Neural cell (in vitro differentiated cells): ENCODE data around the gene TRMU. TPM values are rescaled to one million over a fixed set of nuclear protein-coding genes. Genes with fewer than 3 reads are reported as not detected.

Experiments
- H2AFZ ChIP-seq: fragments of 200-600, 300-800 bp; sonication (generic), shearing (Covaris generic); 2 replicates; pipeline ENCODE4 v1.6.0; 2014; ENCODE audit warnings: low read depth, mild to moderate bottlenecking, antibody characterized with exemption, low read length, moderate library complexity
- H3F3A ChIP-seq: fragments of 200-600 bp; shearing (Covaris generic); 2 replicates; pipeline ENCODE4 v1.6.1; 2016; ENCODE audit warnings: mild to moderate bottlenecking, moderate library complexity, mixed read lengths, antibody characterized with exemption, low read length; ENCODE audit not compliant: insufficient read depth, poor library complexity, severe bottlenecking
- H3K27ac ChIP-seq: fragments of 200-600, 300-800 bp; sonication (generic), shearing (Covaris generic); 2 replicates; pipeline ENCODE4 v1.5.1; 2014; ENCODE audit warnings: mild to moderate bottlenecking, low read length, moderate library complexity
- H3K27me3 ChIP-seq: fragments of 300-800, 200-600 bp; sonication (generic), shearing (Covaris generic); 2 replicates; pipeline ENCODE4 v1.6.0; 2014; ENCODE audit warnings: mild to moderate bottlenecking, low read depth, low read length, moderate library complexity; ENCODE audit not compliant: insufficient read depth
- H3K36me3 ChIP-seq: fragments of 300-800, 200-600 bp; sonication (generic), shearing (Covaris generic); 2 replicates; pipeline ENCODE4 v1.5.1; 2014; ENCODE audit warnings: mild to moderate bottlenecking, antibody characterized with exemption, low read length, moderate library complexity; ENCODE audit not compliant: insufficient read depth
- H3K4me2 ChIP-seq: fragments of 300-800, 200-600 bp; sonication (generic), shearing (Covaris generic); 2 replicates; pipeline ENCODE4 v1.6.0; 2014; ENCODE audit warnings: mild to moderate bottlenecking, low read length
- H3K4me3 ChIP-seq: fragments of 300-800, 200-600 bp; sonication (generic), shearing (Covaris generic); 2 replicates; pipeline ENCODE4 v1.5.1; 2014; ENCODE audit warnings: mild to moderate bottlenecking, low read length, moderate library complexity
- H3K79me2 ChIP-seq: fragments of 200-600 bp; shearing (Covaris generic); replicated peaks from 2 replicates; pipeline ENCODE4 v1.6.0; 2014; ENCODE audit warnings: mild to moderate bottlenecking, low read length, moderate library complexity; ENCODE audit not compliant: insufficient read depth
- H3K9ac ChIP-seq: fragments of 300-800, 200-600 bp; sonication (generic), shearing (Covaris generic); 2 replicates; pipeline ENCODE4 v1.6.1; 2016; ENCODE audit warnings: mild to moderate bottlenecking, low read length, mixed read lengths
- H3K9me2 ChIP-seq: fragments of 200-600 bp; shearing (Covaris generic); 2 replicates; pipeline ENCODE4 v1.6.1; 2016; ENCODE audit warnings: mild to moderate bottlenecking, low read length, mixed read lengths; ENCODE audit not compliant: insufficient read depth
- H3K9me3 ChIP-seq: fragments of 200-600, 300-800 bp; sonication (generic), shearing (Covaris generic); 2 replicates; pipeline ENCODE4 v1.6.1; 2016; ENCODE audit warnings: mild to moderate bottlenecking, mixed run types, low read length, moderate library complexity, mixed read lengths
- H4K20me1 ChIP-seq: fragments of 200-600 bp; shearing (Covaris generic); 2 replicates; pipeline ENCODE4 v1.6.1; 2016; ENCODE audit warnings: mild to moderate bottlenecking, mixed run types; ENCODE audit not compliant: insufficient read depth
- EP300 ChIP-seq: fragments of 450-650 bp; conservative IDR thresholded peaks from 2 replicates; pipeline ENCODE4 v1.6.1; 2014; ENCODE audit warnings: antibody characterized with exemption, mild to moderate bottlenecking, moderate library complexity; ENCODE audit not compliant: poor library complexity, severe bottlenecking
- EZH2 ChIP-seq: fragments of 200-600, 300-800 bp; shearing (Covaris generic), sonication (generic); IDR thresholded peaks from 2 replicates; pipeline ENCODE4 v1.6.1; 2014; ENCODE audit warnings: antibody characterized with exemption, low read length, borderline replicate concordance, mild to moderate bottlenecking; ENCODE audit not compliant: insufficient read depth, poor library complexity, severe bottlenecking
- MXI1 ChIP-seq: fragments of 450-650 bp; conservative IDR thresholded peaks from 2 replicates; pipeline ENCODE4 v1.6.1; 2014; ENCODE audit warnings: antibody characterized with exemption, mild to moderate bottlenecking; ENCODE audit not compliant: poor library complexity, severe bottlenecking
- POLR2AphosphoS5 ChIP-seq: IDR thresholded peaks from 2 replicates; pipeline ENCODE4 v1.6.1; 2012
- RAD21 ChIP-seq: fragments of 450-650 bp; conservative IDR thresholded peaks from 2 replicates; pipeline ENCODE4 v1.6.1; 2014; ENCODE audit warnings: antibody characterized with exemption, mild to moderate bottlenecking, moderate library complexity
- SMC3 ChIP-seq: fragments of 450-650 bp; conservative IDR thresholded peaks from 2 replicates; pipeline ENCODE4 v1.6.1; 2014; ENCODE audit warnings: antibody characterized with exemption, mild to moderate bottlenecking, moderate library complexity; ENCODE audit not compliant: poor library complexity
- TAF1 ChIP-seq: IDR thresholded peaks from 2 replicates; pipeline ENCODE4 v1.6.1; 2012; ENCODE audit warnings: low read depth
- polyA plus RNA-seq: library from polyadenylated mRNA; depleted of rRNA; stranded (reverse); fragments of >200 nt; gene quantifications from 2 replicates; pipeline ENCODE4 v1.2.3, GENCODE V29; 2014
- TF ChIP-seq, protein P1 (sequence below): IDR thresholded peaks from 2 replicates; pipeline ENCODE4 v1.6.1; 2012; ENCODE audit warnings: borderline replicate concordance
- TF ChIP-seq, protein P2 (sequence below): fragments of 450-650 bp; IDR thresholded peaks from 2 replicates; pipeline ENCODE4 v1.5.1; 2014; ENCODE audit warnings: antibody characterized with exemption, mild to moderate bottlenecking, moderate library complexity; ENCODE audit not compliant: poor library complexity, severe bottlenecking

Gene TRMU
- polyA plus RNA-seq, 1 donor from 2014 or later = 72.9 TPM

DNA sequence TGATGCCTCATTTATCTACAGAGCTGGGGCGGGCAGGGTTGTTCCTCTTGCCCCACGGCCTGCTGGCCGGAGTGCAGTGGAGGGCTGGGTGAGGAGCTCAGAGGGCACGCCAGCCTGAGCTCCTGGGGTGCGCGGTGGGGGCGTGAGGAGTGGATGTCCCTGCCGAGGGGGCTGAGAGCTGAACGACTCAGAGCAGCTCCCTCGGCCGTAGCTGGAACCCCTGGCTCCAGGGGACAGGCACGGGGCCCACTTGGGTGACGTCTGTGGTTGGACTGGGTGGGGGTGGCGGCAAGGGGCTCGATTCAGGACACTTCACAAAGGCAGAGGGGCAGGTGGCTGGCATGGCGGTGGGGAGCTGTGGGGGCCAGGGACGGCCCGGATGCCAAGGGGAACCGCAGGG, 62.4 kb downstream of the TRMU start:
- TF ChIP-seq MXI1 = no peak
- no peak for TF ChIP-seq TAF1
- no peak for TF ChIP-seq SMC3
- no peak overlapping the region for H3K27ac ChIP-seq
- no peak overlapping the region for H2AFZ ChIP-seq
- no peaks in the 10 kb centered on the region for H4K20me1 ChIP-seq
- H3K4me2 ChIP-seq = no peak overlapping the region
- no peaks in the 10 kb centered on the region for H3K79me2 ChIP-seq
- H3K27me3 ChIP-seq = no peaks in the 10 kb centered on the region
- H3K9ac ChIP-seq = no peak overlapping the region
- no peak overlapping the region for H3K4me3 ChIP-seq
- no peaks in the 10 kb centered on the region for H3F3A ChIP-seq
- H3K36me3 ChIP-seq = no peaks in the 10 kb centered on the region
- no peaks in the 10 kb centered on the region for H3K9me3 ChIP-seq
- no peaks in the 10 kb centered on the region for H3K9me2 ChIP-seq

DNA sequence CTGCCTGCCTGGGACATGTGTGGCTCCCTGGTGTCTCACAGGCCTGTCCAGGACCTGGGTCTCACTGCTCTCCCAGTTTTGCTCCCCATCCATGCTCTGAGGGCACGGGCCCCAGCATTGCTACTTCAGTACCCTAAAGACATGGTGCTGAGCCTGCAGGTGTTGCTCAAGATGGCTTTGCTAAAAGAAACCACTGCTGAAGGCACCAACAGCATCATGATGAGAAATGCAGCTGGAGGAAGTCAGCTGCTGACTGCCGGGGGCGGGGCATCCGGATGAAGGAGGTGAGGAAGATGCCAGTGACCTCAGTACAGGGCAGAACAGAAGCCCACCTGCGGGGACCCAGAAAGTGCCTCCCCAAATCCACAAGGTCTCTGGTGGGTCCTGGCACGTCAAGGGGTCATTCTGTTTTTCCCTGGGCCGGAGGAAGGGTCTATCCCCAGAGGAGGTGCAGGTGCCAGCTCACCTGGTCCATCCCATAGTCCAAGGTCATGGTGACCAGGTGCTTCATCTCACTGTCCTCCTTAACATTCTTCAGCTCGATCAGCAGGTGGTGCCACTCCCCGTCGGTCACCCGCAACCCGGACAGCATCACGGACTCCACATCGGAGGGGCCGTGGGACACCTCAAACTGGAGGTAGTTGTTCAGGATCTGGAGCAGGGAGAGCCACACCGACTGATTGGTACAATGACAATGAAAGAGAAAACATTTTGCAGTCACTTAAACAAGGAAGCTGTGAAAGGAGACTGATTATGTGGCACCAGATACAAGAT, 63.9 kb downstream of the TRMU start:
- Histone ChIP-seq H3K9me3 (no peaks in the 10 kb centered on the region), H3K9ac (no peak overlapping the region), H3K4me3 (no peak overlapping the region), H3K9me2 (no peaks in the 10 kb centered on the region), H3K27ac (no peak overlapping the region), H2AFZ (no peak overlapping the region), H3K79me2 (no peaks in the 10 kb centered on the region), H3F3A (no peaks in the 10 kb centered on the region), H4K20me1 (no peaks in the 10 kb centered on the region), H3K4me2 (no peak overlapping the region), H3K27me3 (no peaks in the 10 kb centered on the region), H3K36me3 (no peaks in the 10 kb centered on the region)
- no peak for TF ChIP-seq EZH2
- TF ChIP-seq TAF1 = no peak
- TF ChIP-seq SMC3 = no peak
- TF ChIP-seq RAD21 = no peak
- TF ChIP-seq, protein P1, sequence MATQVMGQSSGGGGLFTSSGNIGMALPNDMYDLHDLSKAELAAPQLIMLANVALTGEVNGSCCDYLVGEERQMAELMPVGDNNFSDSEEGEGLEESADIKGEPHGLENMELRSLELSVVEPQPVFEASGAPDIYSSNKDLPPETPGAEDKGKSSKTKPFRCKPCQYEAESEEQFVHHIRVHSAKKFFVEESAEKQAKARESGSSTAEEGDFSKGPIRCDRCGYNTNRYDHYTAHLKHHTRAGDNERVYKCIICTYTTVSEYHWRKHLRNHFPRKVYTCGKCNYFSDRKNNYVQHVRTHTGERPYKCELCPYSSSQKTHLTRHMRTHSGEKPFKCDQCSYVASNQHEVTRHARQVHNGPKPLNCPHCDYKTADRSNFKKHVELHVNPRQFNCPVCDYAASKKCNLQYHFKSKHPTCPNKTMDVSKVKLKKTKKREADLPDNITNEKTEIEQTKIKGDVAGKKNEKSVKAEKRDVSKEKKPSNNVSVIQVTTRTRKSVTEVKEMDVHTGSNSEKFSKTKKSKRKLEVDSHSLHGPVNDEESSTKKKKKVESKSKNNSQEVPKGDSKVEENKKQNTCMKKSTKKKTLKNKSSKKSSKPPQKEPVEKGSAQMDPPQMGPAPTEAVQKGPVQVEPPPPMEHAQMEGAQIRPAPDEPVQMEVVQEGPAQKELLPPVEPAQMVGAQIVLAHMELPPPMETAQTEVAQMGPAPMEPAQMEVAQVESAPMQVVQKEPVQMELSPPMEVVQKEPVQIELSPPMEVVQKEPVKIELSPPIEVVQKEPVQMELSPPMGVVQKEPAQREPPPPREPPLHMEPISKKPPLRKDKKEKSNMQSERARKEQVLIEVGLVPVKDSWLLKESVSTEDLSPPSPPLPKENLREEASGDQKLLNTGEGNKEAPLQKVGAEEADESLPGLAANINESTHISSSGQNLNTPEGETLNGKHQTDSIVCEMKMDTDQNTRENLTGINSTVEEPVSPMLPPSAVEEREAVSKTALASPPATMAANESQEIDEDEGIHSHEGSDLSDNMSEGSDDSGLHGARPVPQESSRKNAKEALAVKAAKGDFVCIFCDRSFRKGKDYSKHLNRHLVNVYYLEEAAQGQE = no peak
- TF ChIP-seq EP300 = no peak
- TF ChIP-seq, protein P2, sequence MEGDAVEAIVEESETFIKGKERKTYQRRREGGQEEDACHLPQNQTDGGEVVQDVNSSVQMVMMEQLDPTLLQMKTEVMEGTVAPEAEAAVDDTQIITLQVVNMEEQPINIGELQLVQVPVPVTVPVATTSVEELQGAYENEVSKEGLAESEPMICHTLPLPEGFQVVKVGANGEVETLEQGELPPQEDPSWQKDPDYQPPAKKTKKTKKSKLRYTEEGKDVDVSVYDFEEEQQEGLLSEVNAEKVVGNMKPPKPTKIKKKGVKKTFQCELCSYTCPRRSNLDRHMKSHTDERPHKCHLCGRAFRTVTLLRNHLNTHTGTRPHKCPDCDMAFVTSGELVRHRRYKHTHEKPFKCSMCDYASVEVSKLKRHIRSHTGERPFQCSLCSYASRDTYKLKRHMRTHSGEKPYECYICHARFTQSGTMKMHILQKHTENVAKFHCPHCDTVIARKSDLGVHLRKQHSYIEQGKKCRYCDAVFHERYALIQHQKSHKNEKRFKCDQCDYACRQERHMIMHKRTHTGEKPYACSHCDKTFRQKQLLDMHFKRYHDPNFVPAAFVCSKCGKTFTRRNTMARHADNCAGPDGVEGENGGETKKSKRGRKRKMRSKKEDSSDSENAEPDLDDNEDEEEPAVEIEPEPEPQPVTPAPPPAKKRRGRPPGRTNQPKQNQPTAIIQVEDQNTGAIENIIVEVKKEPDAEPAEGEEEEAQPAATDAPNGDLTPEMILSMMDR = no peak
- TF ChIP-seq MXI1 = no peak
- no peak for TF ChIP-seq POLR2AphosphoS5
